HepG2 (cell line): ENCODE data around the gene SELENOV. TPM values are rescaled to one million over a fixed set of nuclear protein-coding genes. Genes with fewer than 3 reads are reported as not detected.
A peak's percentile ranks its signal among the peaks of the same experiment; 100 is the strongest.

Experiments used
- DDIT3 ChIP-seq: sonication (generic); formaldehyde crosslinking; IDR thresholded peaks from 2 replicates; pipeline ENCODE4 v1.4.0; 2020; ENCODE audit warnings: mild to moderate bottlenecking, missing genetic modification reagents
- GABPA ChIP-seq, 2 experiments: IDR thresholded peaks; 2 replicates each; pipeline ENCODE4 v1.6.1; 2011 to 2016; ENCODE audit warnings: low read depth in 2 of 2, low read length in 1 of 2, missing biosample characterization in 1 of 2, missing genetic modification characterization in 1 of 2
- GMEB2 ChIP-seq: IDR thresholded peaks from 2 replicates; pipeline ENCODE4 v1.6.1; 2016; ENCODE audit warnings: missing biosample characterization, missing genetic modification reagents, low read depth
- MIER2 ChIP-seq: IDR thresholded peaks from 2 replicates; pipeline ENCODE4 v1.6.1; 2016; ENCODE audit warnings: missing biosample characterization, missing genetic modification reagents
- MTF2 ChIP-seq: sonication (generic); formaldehyde crosslinking; IDR thresholded peaks from 2 replicates; pipeline ENCODE4 v1.5.0; 2020; ENCODE audit warnings: missing genetic modification reagents, borderline replicate concordance
- PCBP2 ChIP-seq: fragments of 200-400 bp; formaldehyde crosslinking; optimal IDR thresholded peaks from 2 replicates; pipeline ENCODE3; 2018; ENCODE audit warnings: low read length, low read depth; ENCODE audit not compliant: poor library complexity, severe bottlenecking
- PHB2 ChIP-seq: fragments of 450-650 bp; IDR thresholded peaks from 2 replicates; pipeline ENCODE4 v1.6.1; 2018; ENCODE audit not compliant: partially characterized antibody
- PPARG ChIP-seq: conservative IDR thresholded peaks from 2 replicates; pipeline ENCODE4 v1.6.1; 2016; ENCODE audit warnings: missing biosample characterization, missing genetic modification reagents
- ZBTB38 ChIP-seq: sonication (generic); formaldehyde crosslinking; IDR thresholded peaks from 2 replicates; pipeline ENCODE4 v1.5.1; 2020; ENCODE audit warnings: mild to moderate bottlenecking, missing genetic modification reagents
- ZFP36L2 ChIP-seq: sonication (generic); formaldehyde crosslinking; IDR thresholded peaks from 2 replicates; pipeline ENCODE4 v1.4.0; 2020; ENCODE audit warnings: missing genetic modification reagents
- ZFP82 ChIP-seq: sonication (generic); formaldehyde crosslinking; IDR thresholded peaks from 2 replicates; pipeline ENCODE4 v1.5.1; 2020; ENCODE audit warnings: mild to moderate bottlenecking, missing genetic modification reagents, borderline replicate concordance
- ZNF274 ChIP-seq: sonication (generic); formaldehyde crosslinking; IDR thresholded peaks from 2 replicates; pipeline ENCODE4 v1.5.1; 2020; ENCODE audit warnings: mild to moderate bottlenecking, missing genetic modification reagents
- ZNF33A ChIP-seq: sonication (generic); formaldehyde crosslinking; IDR thresholded peaks from 2 replicates; pipeline ENCODE4 v1.5.1; 2020; ENCODE audit warnings: missing genetic modification reagents, mild to moderate bottlenecking, moderate library complexity, borderline replicate concordance
- ZNF430 ChIP-seq: sonication (generic); formaldehyde crosslinking; IDR thresholded peaks from 2 replicates; pipeline ENCODE4 v1.9.0; 2021; ENCODE audit warnings: mild to moderate bottlenecking, missing genetic modification reagents
- ZNF607 ChIP-seq: sonication (generic); formaldehyde crosslinking; IDR thresholded peaks from 2 replicates; pipeline ENCODE4 v1.5.1; 2020; ENCODE audit warnings: missing genetic modification reagents, mild to moderate bottlenecking, borderline replicate concordance
- ZNF724P ChIP-seq: sonication (generic); formaldehyde crosslinking; IDR thresholded peaks from 2 replicates; pipeline ENCODE4 v1.8.0; 2022; ENCODE audit warnings: missing genetic modification reagents, borderline replicate concordance
- ZNF749 ChIP-seq: sonication (generic); formaldehyde crosslinking; IDR thresholded peaks from 2 replicates; pipeline ENCODE4 v1.8.0; 2022; ENCODE audit warnings: mild to moderate bottlenecking, missing genetic modification reagents, moderate library complexity, borderline replicate concordance
- ZSCAN21 ChIP-seq: sonication (generic); formaldehyde crosslinking; IDR thresholded peaks from 2 replicates; pipeline ENCODE4 v1.8.0; 2022; ENCODE audit warnings: mild to moderate bottlenecking, missing genetic modification reagents, moderate library complexity, borderline replicate concordance
- polyA plus RNA-seq, 8 experiments: library from polyadenylated mRNA; depleted of rRNA in 3 of 8; stranded (reverse) in 7 of 8; unstranded in 1 of 8; fragments of >200 nt; fragmentation: Illumina TruSeq in 4 of 8; extraction: Trizol in 4 of 8; gene quantifications; 2 replicates each; pipeline versions ENCODE4 v1.2.1 to v1.2.3, GENCODE V29; 2011 to 2016; ENCODE audit warnings: low read depth in 4 of 8, missing spikeins in 1 of 8, mixed read lengths in 1 of 8; ENCODE audit not compliant: insufficient read depth in 1 of 8
- total RNA-seq, 5 experiments: library from RNA; depleted of rRNA; stranded (reverse); fragments of >200 nt; fragmentation: Illumina TruSeq; extraction: Trizol; gene quantifications; 2 replicates each; pipeline ENCODE4 v1.2.3, GENCODE V29; 2016; ENCODE audit warnings: low read depth in 1 of 5
- TF ChIP-seq, protein P1 (sequence below): sonication (generic); formaldehyde crosslinking; IDR thresholded peaks from 2 replicates; pipeline ENCODE4 v1.4.0; 2020; ENCODE audit warnings: missing genetic modification reagents
- TF ChIP-seq, protein P2 (sequence below): sonication (generic); formaldehyde crosslinking; IDR thresholded peaks from 2 replicates; pipeline ENCODE4 v1.5.1; 2020; ENCODE audit warnings: missing genetic modification reagents, mild to moderate bottlenecking, borderline replicate concordance

The SELENOV gene
- total and polyA plus RNA-seq, 2 of the 13 experiments (the other 11 are each of a cell fraction or from before 2014, with no cell fraction given) = not detected

GRCh38 chr19:39502640-39503417, 12.1 kb upstream of the SELENOV start (continued):
- TF ChIP-seq, protein P1, sequence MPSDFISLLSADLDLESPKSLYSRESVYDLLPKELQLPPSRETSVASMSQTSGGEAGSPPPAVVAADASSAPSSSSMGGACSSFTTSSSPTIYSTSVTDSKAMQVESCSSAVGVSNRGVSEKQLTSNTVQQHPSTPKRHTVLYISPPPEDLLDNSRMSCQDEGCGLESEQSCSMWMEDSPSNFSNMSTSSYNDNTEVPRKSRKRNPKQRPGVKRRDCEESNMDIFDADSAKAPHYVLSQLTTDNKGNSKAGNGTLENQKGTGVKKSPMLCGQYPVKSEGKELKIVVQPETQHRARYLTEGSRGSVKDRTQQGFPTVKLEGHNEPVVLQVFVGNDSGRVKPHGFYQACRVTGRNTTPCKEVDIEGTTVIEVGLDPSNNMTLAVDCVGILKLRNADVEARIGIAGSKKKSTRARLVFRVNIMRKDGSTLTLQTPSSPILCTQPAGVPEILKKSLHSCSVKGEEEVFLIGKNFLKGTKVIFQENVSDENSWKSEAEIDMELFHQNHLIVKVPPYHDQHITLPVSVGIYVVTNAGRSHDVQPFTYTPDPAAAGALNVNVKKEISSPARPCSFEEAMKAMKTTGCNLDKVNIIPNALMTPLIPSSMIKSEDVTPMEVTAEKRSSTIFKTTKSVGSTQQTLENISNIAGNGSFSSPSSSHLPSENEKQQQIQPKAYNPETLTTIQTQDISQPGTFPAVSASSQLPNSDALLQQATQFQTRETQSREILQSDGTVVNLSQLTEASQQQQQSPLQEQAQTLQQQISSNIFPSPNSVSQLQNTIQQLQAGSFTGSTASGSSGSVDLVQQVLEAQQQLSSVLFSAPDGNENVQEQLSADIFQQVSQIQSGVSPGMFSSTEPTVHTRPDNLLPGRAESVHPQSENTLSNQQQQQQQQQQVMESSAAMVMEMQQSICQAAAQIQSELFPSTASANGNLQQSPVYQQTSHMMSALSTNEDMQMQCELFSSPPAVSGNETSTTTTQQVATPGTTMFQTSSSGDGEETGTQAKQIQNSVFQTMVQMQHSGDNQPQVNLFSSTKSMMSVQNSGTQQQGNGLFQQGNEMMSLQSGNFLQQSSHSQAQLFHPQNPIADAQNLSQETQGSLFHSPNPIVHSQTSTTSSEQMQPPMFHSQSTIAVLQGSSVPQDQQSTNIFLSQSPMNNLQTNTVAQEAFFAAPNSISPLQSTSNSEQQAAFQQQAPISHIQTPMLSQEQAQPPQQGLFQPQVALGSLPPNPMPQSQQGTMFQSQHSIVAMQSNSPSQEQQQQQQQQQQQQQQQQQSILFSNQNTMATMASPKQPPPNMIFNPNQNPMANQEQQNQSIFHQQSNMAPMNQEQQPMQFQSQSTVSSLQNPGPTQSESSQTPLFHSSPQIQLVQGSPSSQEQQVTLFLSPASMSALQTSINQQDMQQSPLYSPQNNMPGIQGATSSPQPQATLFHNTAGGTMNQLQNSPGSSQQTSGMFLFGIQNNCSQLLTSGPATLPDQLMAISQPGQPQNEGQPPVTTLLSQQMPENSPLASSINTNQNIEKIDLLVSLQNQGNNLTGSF (CRISPR knock-in tag) = peak; percentile 99
- no peak for TF ChIP-seq GMEB2 (CRISPR knock-in tag)
- no peak for TF ChIP-seq PHB2
- peak; percentile 98 for TF ChIP-seq ZNF724P (CRISPR knock-in tag)
- TF ChIP-seq ZBTB38 (CRISPR knock-in tag) = peak; percentile 91
- TF ChIP-seq GABPA (IDR thresholded peaks at IDR 0.05; ENCODE audit: low read depth, low read length) = no peak
- TF ChIP-seq GABPA (CRISPR knock-in tag; IDR thresholded peaks at IDR 0.05; ENCODE audit: low read depth) = no peak
- peak; percentile 92; the same call in 1 of the 2 replicates for TF ChIP-seq ZFP82 (CRISPR knock-in tag)
- TF ChIP-seq ZNF274 (CRISPR knock-in tag) = peak; percentile 99
- TF ChIP-seq ZNF749 = peak; percentile 99
- TF ChIP-seq ZNF430 (CRISPR knock-in tag) = peak; percentile 93
- peak; percentile 99 for TF ChIP-seq ZNF607 (CRISPR knock-in tag)
- no peak for TF ChIP-seq MIER2 (CRISPR knock-in tag)
- TF ChIP-seq ZNF33A (CRISPR knock-in tag) = no peak
- no peak for TF ChIP-seq PCBP2
- no peak for TF ChIP-seq DDIT3 (CRISPR knock-in tag)
- no peak for TF ChIP-seq ZFP36L2
- TF ChIP-seq, protein P2, sequence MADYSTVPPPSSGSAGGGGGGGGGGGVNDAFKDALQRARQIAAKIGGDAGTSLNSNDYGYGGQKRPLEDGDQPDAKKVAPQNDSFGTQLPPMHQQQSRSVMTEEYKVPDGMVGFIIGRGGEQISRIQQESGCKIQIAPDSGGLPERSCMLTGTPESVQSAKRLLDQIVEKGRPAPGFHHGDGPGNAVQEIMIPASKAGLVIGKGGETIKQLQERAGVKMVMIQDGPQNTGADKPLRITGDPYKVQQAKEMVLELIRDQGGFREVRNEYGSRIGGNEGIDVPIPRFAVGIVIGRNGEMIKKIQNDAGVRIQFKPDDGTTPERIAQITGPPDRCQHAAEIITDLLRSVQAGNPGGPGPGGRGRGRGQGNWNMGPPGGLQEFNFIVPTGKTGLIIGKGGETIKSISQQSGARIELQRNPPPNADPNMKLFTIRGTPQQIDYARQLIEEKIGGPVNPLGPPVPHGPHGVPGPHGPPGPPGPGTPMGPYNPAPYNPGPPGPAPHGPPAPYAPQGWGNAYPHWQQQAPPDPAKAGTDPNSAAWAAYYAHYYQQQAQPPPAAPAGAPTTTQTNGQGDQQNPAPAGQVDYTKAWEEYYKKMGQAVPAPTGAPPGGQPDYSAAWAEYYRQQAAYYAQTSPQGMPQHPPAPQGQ = no peak
- TF ChIP-seq ZSCAN21 (CRISPR knock-in tag) = peak; percentile 99
- TF ChIP-seq PPARG (CRISPR knock-in tag) = peak; percentile 51
- TF ChIP-seq MTF2 (CRISPR knock-in tag) = no peak
